ENCODE measurements around the gene AKNA.

Gene AKNA

GRCh38 chr9:114378016-114378415 is 9.8 kb downstream of the AKNA start:
- no peak for DNase-seq (ENCODE audit: extremely low read depth in 1 of 2, low read depth in 1 of 2)

- no peak for DNase-seq (ENCODE audit: extremely low read depth in 1 of 2, low read depth in 1 of 2)
Measured at GRCh38 chr9:114376586-114377445, 11.0 kb downstream of the AKNA start.

DNA sequence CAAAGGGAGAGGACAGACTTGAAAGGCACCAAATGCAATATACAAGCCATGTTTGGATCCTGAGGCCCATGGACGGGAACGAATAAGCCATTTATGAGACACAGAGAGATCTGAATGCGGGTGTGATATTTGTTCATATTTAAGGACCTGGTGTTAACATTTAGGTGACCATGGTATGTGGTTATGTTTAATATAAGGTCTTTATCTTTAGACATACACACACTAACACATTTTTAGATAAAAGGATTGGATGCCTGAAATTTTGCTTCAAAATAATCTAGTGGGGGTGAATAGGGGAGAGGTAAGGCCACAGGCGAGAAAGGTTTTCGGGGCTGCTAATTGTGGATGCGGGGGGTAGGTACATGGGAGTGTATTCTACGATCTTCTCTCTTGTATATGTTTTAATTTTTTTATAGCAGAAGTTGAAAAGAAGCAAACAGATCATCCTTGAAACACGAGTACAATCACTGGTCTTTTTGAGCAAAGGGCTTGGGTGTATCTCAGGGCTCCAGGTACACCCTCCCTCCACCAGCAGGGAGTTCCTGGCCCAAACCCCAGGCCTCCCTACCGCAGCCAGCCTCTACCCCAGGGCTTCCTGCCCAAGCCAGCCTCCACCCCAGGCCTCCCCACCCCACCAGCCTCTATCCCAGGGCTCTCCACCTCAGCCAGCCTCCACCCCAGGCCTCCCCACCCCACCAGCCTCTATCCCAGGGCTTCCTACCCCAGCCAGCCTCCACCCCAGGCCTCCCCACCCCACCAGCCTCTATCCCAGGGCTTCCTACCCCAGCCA is 12.2 kb downstream of the AKNA start:
- DNase-seq (ENCODE audit: extremely low read depth in 1 of 2, low read depth in 1 of 2), result no peak

DNA sequence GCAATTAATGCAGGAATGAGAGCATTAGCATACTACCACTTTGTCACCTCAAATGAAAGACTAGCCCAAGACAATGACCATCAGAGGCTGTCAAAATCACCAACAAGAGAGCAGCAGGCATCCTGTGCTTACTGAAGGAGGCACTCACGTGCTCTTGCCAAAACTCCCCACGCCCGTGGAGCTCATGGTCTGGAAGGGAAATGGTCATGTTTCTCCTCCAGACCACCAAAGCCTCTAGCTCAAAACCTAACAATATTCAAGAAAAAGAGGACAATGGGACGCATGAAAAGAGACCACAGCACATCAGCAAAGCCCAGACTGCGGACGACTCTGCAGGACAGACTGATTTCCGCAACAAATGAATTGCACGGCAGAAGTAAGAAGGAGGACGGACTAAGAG is 12.8 kb downstream of the AKNA start:
- DNase-seq (ENCODE audit: extremely low read depth in 1 of 2, low read depth in 1 of 2), result no peak

GRCh38 chr9:114373960-114374730 is 13.6 kb downstream of the AKNA start:
- no peak for DNase-seq (ENCODE audit: extremely low read depth in 1 of 2, low read depth in 1 of 2)

DNA sequence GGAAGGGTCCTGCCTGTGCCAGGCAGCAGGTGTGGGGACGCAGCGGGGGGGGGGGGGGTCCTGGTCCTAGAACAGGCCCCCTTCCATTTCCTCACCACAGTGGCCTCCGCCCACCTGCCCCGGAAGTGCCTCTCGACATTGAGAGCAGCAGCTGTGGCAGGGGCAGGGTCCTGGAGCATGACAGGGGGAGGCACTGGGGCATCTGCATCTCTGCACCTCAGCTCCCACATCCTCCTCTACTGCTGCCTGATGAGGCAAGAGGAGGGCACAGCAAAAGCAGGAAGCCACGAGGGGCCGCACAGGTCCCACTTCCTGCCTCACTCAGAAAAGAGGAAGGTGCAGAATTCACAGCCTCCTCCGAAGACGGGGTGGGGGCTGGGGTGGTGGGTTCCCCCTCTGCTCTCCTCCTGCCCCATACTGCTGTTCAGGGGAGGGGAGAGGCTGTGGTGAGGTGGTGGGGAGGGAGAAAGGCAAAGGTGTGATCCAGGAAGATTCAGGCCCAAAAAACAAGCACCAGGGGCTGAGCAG is 14.8 kb downstream of the AKNA start:
- DNase-seq (ENCODE audit: extremely low read depth in 1 of 2, low read depth in 1 of 2), result peak; percentile 69 to 87

- no peak for DNase-seq (ENCODE audit: extremely low read depth in 1 of 2, low read depth in 1 of 2)
Measured at GRCh38 chr9:114371973-114372917, 15.5 kb downstream of the AKNA start.

GRCh38 chr9:114371343-114371944 is 16.3 kb downstream of the AKNA start:
- no peak for DNase-seq (ENCODE audit: extremely low read depth in 1 of 2, low read depth in 1 of 2)

- no peak for DNase-seq (ENCODE audit: extremely low read depth in 1 of 2, low read depth in 1 of 2)
Measured at GRCh38 chr9:114370968-114371320, 16.8 kb downstream of the AKNA start.

GRCh38 chr9:114370251-114370967 is 17.4 kb downstream of the AKNA start:
- no peak for DNase-seq (ENCODE audit: extremely low read depth in 1 of 2, low read depth in 1 of 2)

DNA sequence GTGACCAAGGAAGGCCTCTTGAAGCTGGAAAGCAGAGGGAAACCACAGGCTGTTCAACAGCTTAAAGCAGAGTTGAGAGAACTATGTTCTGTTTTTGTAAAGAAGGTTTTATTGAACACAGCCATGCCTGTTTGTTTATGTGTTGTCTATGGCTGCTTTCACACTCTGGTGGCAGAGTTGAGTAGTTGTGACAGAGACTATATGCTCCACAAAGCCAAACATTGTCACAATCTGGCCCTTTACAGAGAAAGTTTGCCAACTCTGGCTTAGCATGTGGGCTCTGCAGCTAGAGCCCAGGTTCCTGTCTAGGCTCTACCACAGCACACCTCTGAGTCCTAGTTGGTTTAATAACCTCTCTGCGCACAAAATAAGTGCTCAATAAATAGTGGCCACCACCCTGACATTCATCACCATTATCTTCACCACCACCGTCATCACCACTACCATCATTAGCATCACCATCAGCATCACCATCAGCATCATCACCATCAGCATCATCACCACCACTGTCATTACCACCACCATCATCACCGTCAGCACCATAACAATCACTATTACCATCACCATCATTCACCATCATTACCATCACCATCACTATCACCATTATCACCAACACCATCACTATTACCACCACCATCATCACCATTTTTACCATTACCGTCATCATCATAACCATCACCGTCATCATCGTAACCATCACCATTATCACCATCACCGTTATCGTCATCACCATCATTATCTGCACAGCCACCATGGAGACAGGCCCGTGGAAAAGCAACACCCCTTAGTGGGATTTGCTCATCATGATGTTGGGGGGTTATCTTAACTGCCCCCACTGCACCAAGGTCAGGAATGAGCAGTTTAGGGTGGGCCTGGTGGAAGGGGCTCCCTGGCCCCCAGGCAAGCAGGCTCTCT is 18.3 kb downstream of the AKNA start:
- no peak for DNase-seq (ENCODE audit: extremely low read depth in 1 of 2, low read depth in 1 of 2)

GRCh38 chr9:114367772-114368569 is 19.8 kb downstream of the AKNA start:
- no peak for DNase-seq (ENCODE audit: extremely low read depth in 1 of 2, low read depth in 1 of 2)

DNA sequence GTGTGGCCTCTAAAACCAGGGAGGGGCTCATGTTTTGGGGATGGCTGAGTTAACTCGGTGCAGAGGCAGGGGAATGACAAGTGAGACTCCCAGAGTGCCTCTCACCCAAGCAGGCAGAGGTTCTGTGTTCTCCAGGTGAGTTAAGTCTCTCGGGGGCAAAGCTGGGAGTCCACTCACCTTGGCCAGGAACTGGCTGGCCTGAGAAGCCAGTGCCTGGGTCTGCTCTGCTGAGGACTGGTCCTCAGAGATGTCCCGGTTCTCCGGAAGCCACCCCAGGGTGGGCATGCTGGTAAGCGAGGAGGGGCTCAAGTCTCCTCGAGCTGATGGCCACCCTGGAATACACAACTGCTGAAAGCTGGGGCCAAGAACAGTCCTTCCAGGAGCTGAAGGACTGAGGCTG is 20.4 kb downstream of the AKNA start:
- DNase-seq (ENCODE audit: extremely low read depth in 1 of 2, low read depth in 1 of 2), result no peak

GRCh38 chr9:114366334-114367128 is 21.3 kb downstream of the AKNA start:
- no peak for DNase-seq (ENCODE audit: extremely low read depth in 1 of 2, low read depth in 1 of 2)

- no peak for DNase-seq (ENCODE audit: extremely low read depth in 1 of 2, low read depth in 1 of 2)
Measured at GRCh38 chr9:114365194-114365593, 22.6 kb downstream of the AKNA start.

Data from stimulated activated CD8-positive, alpha-beta memory T cell treated with anti-CD3 and anti-CD28 coated beads, Interleukin-7, amount 100 ng/mL, for 48 hours (primary cell).